Measurements from ENCODE around the gene WWOX. TPM values are rescaled to one million over a fixed set of nuclear protein-coding genes. Genes with fewer than 3 reads are reported as not detected.

Gene WWOX
- total and polyA plus RNA-seq, 4 donors: 5.4 to 61.5 (median 18.4) TPM

- H3K9ac ChIP-seq (ENCODE audit: insufficient read depth in 1 of 2, low read length in 2 of 2): no peak overlapping the region
Measured at GRCh38 chr16:79127766-79128165, 1028.3 kb downstream of the WWOX start.

GRCh38 chr16:79128706-79129105 is 1029.3 kb downstream of the WWOX start:
- H3K9ac ChIP-seq (ENCODE audit: insufficient read depth in 1 of 2, low read length in 2 of 2): no peak overlapping the region
- no peaks in the 10 kb centered on the region for H3K36me3 ChIP-seq (ENCODE audit: control insufficient read depth in 4 of 4, insufficient read depth in 4 of 4, low read length in 4 of 4)
- H3K27ac ChIP-seq (ENCODE audit: low read depth in 1 of 2, low read length in 1 of 2): no peak overlapping the region
- H3K4me3 ChIP-seq: no peak overlapping the region
- 96 to 99% methylated on average over 5 of the region's 5 CpGs for WGBS, 2 donors
- no peaks in the 10 kb centered on the region for H3K27me3 ChIP-seq (ENCODE audit: control insufficient read depth in 3 of 3, insufficient read depth in 3 of 3, low read length in 2 of 3)
- ATAC-seq (ENCODE audit: insufficient read depth, low FRiP score) (no peak), DNase-seq (no peak)
- no peaks in the 10 kb centered on the region for H3K9me3 ChIP-seq (ENCODE audit: control insufficient read depth in 4 of 4, insufficient read depth in 3 of 4, low read length in 3 of 4)
- H3K4me1 ChIP-seq (ENCODE audit: control insufficient read depth in 5 of 5, insufficient read depth in 5 of 5, low read length in 5 of 5): peaks cover 0 to 21% (median 2%) of the 10 kb centered on the region in 5 donors
- no peak for TF ChIP-seq CTCF (IDR thresholded peaks at IDR 0.05; ENCODE audit: control extremely low read depth, extremely low read depth)

More at GRCh38 chr16:79127766-79128165, 1028.3 kb downstream of the WWOX start:
- no peak for DNase-seq
- 47 to 92% methylated on average over 1 of the region's 1 CpG for WGBS, 2 donors
- no peak for ATAC-seq (ENCODE audit: insufficient read depth, low FRiP score)
- no peak for TF ChIP-seq CTCF (IDR thresholded peaks at IDR 0.05; ENCODE audit: control extremely low read depth, extremely low read depth)
- Histone ChIP-seq H3K36me3 (ENCODE audit: control insufficient read depth in 4 of 4, insufficient read depth in 4 of 4, low read length in 4 of 4) (no peaks in the 10 kb centered on the region), H3K4me3 (no peak overlapping the region), H3K27me3 (ENCODE audit: control insufficient read depth in 3 of 3, insufficient read depth in 3 of 3, low read length in 2 of 3) (no peaks in the 10 kb centered on the region), H3K4me1 (ENCODE audit: control insufficient read depth in 5 of 5, insufficient read depth in 5 of 5, low read length in 5 of 5) (peaks cover 0 to 12% (median 2%) of the 10 kb centered on the region in 5 donors), H3K27ac (ENCODE audit: low read depth in 1 of 2, low read length in 1 of 2) (no peak overlapping the region), H3K9me3 (ENCODE audit: control insufficient read depth in 4 of 4, insufficient read depth in 3 of 4, low read length in 3 of 4) (peaks cover 0 to 3% (median 0%) of the 10 kb centered on the region in 4 donors)

- H3K9ac ChIP-seq (ENCODE audit: insufficient read depth in 1 of 2, low read length in 2 of 2): no peak overlapping the region
- TF ChIP-seq CTCF (IDR thresholded peaks at IDR 0.05; ENCODE audit: control extremely low read depth, extremely low read depth): no peak
- no peaks in the 10 kb centered on the region for H3K36me3 ChIP-seq (ENCODE audit: control insufficient read depth in 4 of 4, insufficient read depth in 4 of 4, low read length in 4 of 4)
- H3K27ac ChIP-seq (ENCODE audit: low read depth in 1 of 2, low read length in 1 of 2): no peak overlapping the region
- no peaks in the 10 kb centered on the region for H3K9me3 ChIP-seq (ENCODE audit: control insufficient read depth in 4 of 4, insufficient read depth in 3 of 4, low read length in 3 of 4)
- no peak overlapping the region for H3K4me3 ChIP-seq
- no peaks in the 10 kb centered on the region for H3K27me3 ChIP-seq (ENCODE audit: control insufficient read depth in 3 of 3, insufficient read depth in 3 of 3, low read length in 2 of 3)
- H3K4me1 ChIP-seq (ENCODE audit: control insufficient read depth in 5 of 5, insufficient read depth in 5 of 5, low read length in 5 of 5): peaks cover 0 to 31% (median 2%) of the 10 kb centered on the region in 5 donors
- 88 to 90% methylated on average over 7 of the region's 7 CpGs for WGBS, 2 donors
- DNase-seq (peak; percentile 73 to 91 (median 90)), ATAC-seq (ENCODE audit: insufficient read depth, low FRiP score) (no peak)
Measured at GRCh38 chr16:79130616-79131015, 1031.2 kb downstream of the WWOX start.
